ENCODE data around the gene KDM5B. TPM values are rescaled to one million over a fixed set of nuclear protein-coding genes. Genes with fewer than 3 reads are reported as not detected.

The KDM5B gene
- total and polyA plus RNA-seq, 2 experiments from 2014 or later, result 175 to 202 TPM

DNA sequence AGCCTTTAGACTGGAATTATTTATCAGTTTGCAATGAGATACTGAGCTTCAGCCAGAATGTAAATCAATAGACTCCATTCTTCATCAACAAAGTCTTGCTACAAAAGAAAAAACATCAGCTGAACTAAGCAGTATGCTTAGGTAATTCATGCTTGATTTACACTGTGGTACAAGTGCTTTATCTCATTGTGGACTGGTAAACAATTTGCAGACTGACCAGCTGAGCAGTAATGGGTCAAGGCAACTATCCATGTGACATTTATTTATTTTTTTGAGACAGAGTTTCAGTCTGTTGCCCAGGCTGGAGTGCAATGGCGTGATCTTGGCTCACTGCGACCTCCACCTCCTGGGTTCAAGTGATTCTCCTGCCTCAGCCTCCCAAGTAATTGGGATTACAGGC, 58.2 kb downstream of the KDM5B start:
- Mint-ChIP-seq H3K36me3 (ENCODE audit: low read depth) (peaks cover 94% of the 10 kb centered on the region), H3K9me3 (no peaks in the 10 kb centered on the region), H3K4me3 (no peak overlapping the region), H3K27ac (no peak overlapping the region), H3K27me3 (ENCODE audit: insufficient read depth, low read depth, poor library complexity) (peaks cover 1% of the 10 kb centered on the region), H3K4me1 (no peaks in the 10 kb centered on the region)
- H3K27me3 ChIP-seq (ENCODE audit: insufficient read depth), result no peaks in the 10 kb centered on the region
- no peak for TF ChIP-seq ZNF331 (CRISPR knock-in tag; IDR thresholded peaks at IDR 0.05; ENCODE audit: low read depth)
- no peak for TF ChIP-seq CREB1 (CRISPR knock-in tag; IDR thresholded peaks at IDR 0.05; ENCODE audit: low read depth)
- TF ChIP-seq NANOG (IDR thresholded peaks at IDR 0.05; ENCODE audit: borderline replicate concordance), result no peak
- no peak for TF ChIP-seq POLR2AphosphoS5 (IDR thresholded peaks at IDR 0.05; ENCODE audit: low read depth)
- TF ChIP-seq STAT1 (IDR thresholded peaks at IDR 0.05; ENCODE audit: unreplicated experiment), result no peak
- no peak for TF ChIP-seq EZH2phosphoT487 (IDR thresholded peaks at IDR 0.05; ENCODE audit: unreplicated experiment)
- no peak for TF ChIP-seq REST (IDR thresholded peaks at IDR 0.05; ENCODE audit: unreplicated experiment)
- TF ChIP-seq EZH2 (IDR thresholded peaks at IDR 0.05; ENCODE audit: low read depth, unreplicated experiment), result no peak
- TF ChIP-seq ZNF114 (CRISPR knock-in tag; IDR thresholded peaks at IDR 0.05), result no peak
- TF ChIP-seq ETS1 (IDR thresholded peaks at IDR 0.05), result no peak
- no peak for TF ChIP-seq JUNB (IDR thresholded peaks at IDR 0.05; ENCODE audit: unreplicated experiment)
- TF ChIP-seq ZNF462 (CRISPR knock-in tag; IDR thresholded peaks at IDR 0.05), result no peak
- TF ChIP-seq CTCF (conservative IDR thresholded peaks at IDR 0.05; ENCODE audit: low read depth in 2 of 2), result no peak
- H3K4me1 ChIP-seq (ENCODE audit: insufficient read depth), result no peaks in the 10 kb centered on the region
- no peaks in the 10 kb centered on the region for H3K9me2 ChIP-seq (ENCODE audit: insufficient read depth)
- 0 out of 2 replicates have a peak, but pooled peaks cover 10% of the 10 kb centered on the region for H3K79me2 ChIP-seq (replicated peaks; ENCODE audit: insufficient read depth)
- peaks cover 8% of the 10 kb centered on the region for H4K20me1 ChIP-seq (replicated peaks; ENCODE audit: insufficient read depth)
- H3K4me2 ChIP-seq, result no peak overlapping the region
- no peak overlapping the region for H2AFZ ChIP-seq
- H3K27ac ChIP-seq (ENCODE audit: low read depth), result no peak overlapping the region
- DNase-seq (ENCODE audit: low spot score), result no peak
- H3K4me3 ChIP-seq, result no peak overlapping the region
- peaks cover 4% of the 10 kb centered on the region; the same call in 1 of the 2 replicates for H3F3A ChIP-seq (replicated peaks; ENCODE audit: low read depth)
- ATAC-seq, result no peak
- peaks cover 85% of the 10 kb centered on the region for H3K36me3 ChIP-seq (ENCODE audit: insufficient read depth)
